Suprapubic skin (tissue), 4 donors: ENCODE measurements around the gene ATP6V0B. TPM values are rescaled to one million over a fixed set of nuclear protein-coding genes. Genes with fewer than 3 reads are reported as not detected.

ENCODE experiments used
- DNase-seq, 2 donors: peaks; one replicate each; pipeline ENCODE4 v3.0.0-alpha.2; 2019; ENCODE audit warnings: low spot score in 2 of 2
- H3K27ac ChIP-seq: fragments of 200-600 bp; sonication (generic); one replicate; pipeline ENCODE4 v1.5.1; 2019
- H3K27me3 ChIP-seq: fragments of 200-600 bp; sonication (generic); one replicate; pipeline ENCODE4 v1.5.1; 2019
- H3K36me3 ChIP-seq: fragments of 200-600 bp; sonication (generic); one replicate; pipeline ENCODE4 v1.5.1; 2019
- H3K4me1 ChIP-seq: fragments of 200-600 bp; sonication (generic); one replicate; pipeline ENCODE4 v1.5.1; 2019
- H3K4me3 ChIP-seq: fragments of 200-600 bp; sonication (generic); one replicate; pipeline ENCODE4 v1.5.1; 2019; ENCODE audit warnings: mild to moderate bottlenecking
- H3K9me3 ChIP-seq: fragments of 200-600 bp; sonication (generic); one replicate; pipeline ENCODE4 v1.5.1; 2019
- CTCF ChIP-seq, 2 donors: fragments of 200-600 bp in 1 of 2; fragments of 450-650 bp in 1 of 2; sonication (generic) in 1 of 2; IDR thresholded peaks; one replicate each; pipeline ENCODE4 v1.5.1; 2016 to 2019; ENCODE audit warnings: antibody characterized with exemption in 2 of 2, mild to moderate bottlenecking in 1 of 2, moderate library complexity in 1 of 2
- EP300 ChIP-seq: sonication (generic); formaldehyde crosslinking; IDR thresholded peaks from one replicate; pipeline ENCODE4 v1.6.1; 2017; ENCODE audit warnings: antibody characterized with exemption
- POLR2A ChIP-seq, 2 donors: fragments of 450-650 bp; IDR thresholded peaks; one replicate each; pipeline ENCODE4 v1.6.1; 2017; ENCODE audit warnings: antibody characterized with exemption in 2 of 2, mild to moderate bottlenecking in 2 of 2, moderate library complexity in 2 of 2
- POLR2AphosphoS5 ChIP-seq, 3 donors: sonication (generic); formaldehyde crosslinking; IDR thresholded peaks; one replicate each; pipeline ENCODE4 v1.6.1; 2017; ENCODE audit warnings: antibody characterized with exemption in 3 of 3
- whole genome bisulfite sequencing: methylation state at CpG from one replicate; pipeline ENCODE4 v1.1.5; 2018; 5-methylcytosine and 5-hydroxymethylcytosine counted together
- total RNA-seq, 4 donors: library from RNA; depleted of rRNA; stranded (reverse); fragments of >200 nt; gene quantifications; one replicate each; pipeline ENCODE4 v1.1.0, GENCODE V29; 2016

ATP6V0B gene
- total RNA-seq, 4 donors from 2014 or later = 95.2 to 193 (median 150) TPM

GRCh38 chr1:43934986-43935324 lies 39.8 kb upstream of the ATP6V0B start:
- Histone ChIP-seq H3K27me3 (peaks cover 10% of the 10 kb centered on the region), H3K4me3 (no peak overlapping the region), H3K36me3 (no peaks in the 10 kb centered on the region), H3K27ac (no peak overlapping the region), H3K9me3 (no peaks in the 10 kb centered on the region), H3K4me1 (peaks cover 65% of the 10 kb centered on the region)
- 60% methylated on average over 4 of the region's 5 CpGs for WGBS
- no peak for DNase-seq
- no peak for TF ChIP-seq POLR2AphosphoS5 (IDR thresholded peaks at IDR 0.05)
- TF ChIP-seq EP300 = no peak
- no peak for TF ChIP-seq CTCF (IDR thresholded peaks at IDR 0.05)
- no peak for TF ChIP-seq POLR2A (IDR thresholded peaks at IDR 0.05)

GRCh38 chr1:43935711-43936427 lies 38.9 kb upstream of the ATP6V0B start:
- no peak for DNase-seq
- no peak overlapping the region for H3K27ac ChIP-seq
- WGBS = 28% methylated on average over 14 of the region's 48 CpGs
- no peaks in the 10 kb centered on the region for H3K9me3 ChIP-seq
- TF ChIP-seq EP300 (no peak), POLR2AphosphoS5 (IDR thresholded peaks at IDR 0.05) (no peak), POLR2A (IDR thresholded peaks at IDR 0.05) (no peak), CTCF (IDR thresholded peaks at IDR 0.05) (no peak)
- peak overlapping the region; percentile 51 for H3K4me3 ChIP-seq
- peaks cover 63% of the 10 kb centered on the region for H3K4me1 ChIP-seq
- H3K36me3 ChIP-seq = no peaks in the 10 kb centered on the region
- peaks cover 10% of the 10 kb centered on the region for H3K27me3 ChIP-seq

GRCh38 chr1:43936431-43937151 lies 38.2 kb upstream of the ATP6V0B start:
- no peak for DNase-seq
- peaks cover 59% of the 10 kb centered on the region for H3K4me1 ChIP-seq
- no peak overlapping the region for H3K27ac ChIP-seq
- H3K27me3 ChIP-seq = peaks cover 10% of the 10 kb centered on the region
- WGBS = 17% methylated on average over 39 of the region's 56 CpGs
- TF ChIP-seq CTCF (IDR thresholded peaks at IDR 0.05) (peak in 1 of 2 donors; percentile 6), POLR2AphosphoS5 (IDR thresholded peaks at IDR 0.05) (no peak), POLR2A (IDR thresholded peaks at IDR 0.05) (no peak), EP300 (no peak)
- H3K9me3 ChIP-seq = no peaks in the 10 kb centered on the region
- no peaks in the 10 kb centered on the region for H3K36me3 ChIP-seq
- peak overlapping the region; percentile 51 for H3K4me3 ChIP-seq

GRCh38 chr1:43937179-43937865 lies 37.4 kb upstream of the ATP6V0B start:
- no peaks in the 10 kb centered on the region for H3K36me3 ChIP-seq
- H3K4me1 ChIP-seq = peaks cover 59% of the 10 kb centered on the region
- no peak overlapping the region for H3K4me3 ChIP-seq
- no peak for DNase-seq
- TF ChIP-seq EP300 = no peak
- no peak for TF ChIP-seq CTCF (IDR thresholded peaks at IDR 0.05)
- no peak for TF ChIP-seq POLR2A (IDR thresholded peaks at IDR 0.05)
- no peak for TF ChIP-seq POLR2AphosphoS5 (IDR thresholded peaks at IDR 0.05)
- H3K27ac ChIP-seq = no peak overlapping the region
- no peaks in the 10 kb centered on the region for H3K9me3 ChIP-seq
- peaks cover 10% of the 10 kb centered on the region for H3K27me3 ChIP-seq
- 85% methylated on average over 8 of the region's 8 CpGs for WGBS

- H3K4me1 ChIP-seq = peaks cover 53% of the 10 kb centered on the region
Observed at GRCh38 chr1:43938383-43938782, 36.4 kb upstream of the ATP6V0B start.

More at GRCh38 chr1:43938383-43938782, 36.4 kb upstream of the ATP6V0B start:
- WGBS = 76% methylated on average over 10 of the region's 10 CpGs
- no peak overlapping the region for H3K4me3 ChIP-seq
- H3K27me3 ChIP-seq = peaks cover 10% of the 10 kb centered on the region
- TF ChIP-seq POLR2AphosphoS5 (IDR thresholded peaks at IDR 0.05) (no peak), EP300 (no peak), POLR2A (IDR thresholded peaks at IDR 0.05) (no peak), CTCF (IDR thresholded peaks at IDR 0.05) (no peak)
- H3K27ac ChIP-seq = no peak overlapping the region
- DNase-seq = no peak
- no peaks in the 10 kb centered on the region for H3K9me3 ChIP-seq
- H3K36me3 ChIP-seq = no peaks in the 10 kb centered on the region
